HL-60 (cell line): Measurements from ENCODE around the gene DNAAF1.

Source experiments
- DNase-seq, 2 experiments: peaks; one replicate each; pipeline ENCODE4 v3.0.0-alpha.2; 2010 to 2020; ENCODE audit warnings: low read depth in 1 of 2, low spot score in 1 of 2
- H3K27ac ChIP-seq: fragments of 250-450 bp; sonication (Bioruptor Pico); replicated peaks from 2 replicates; pipeline ENCODE4 v1.5.1; 2020; ENCODE audit warnings: mild to moderate bottlenecking, moderate library complexity
- H3K27me3 ChIP-seq: fragments of 250-450 bp; sonication (Bioruptor Pico); 2 replicates; pipeline ENCODE4 v1.5.1; 2021; ENCODE audit warnings: mild to moderate bottlenecking, moderate library complexity; ENCODE audit not compliant: insufficient read depth, poor library complexity, severe bottlenecking
- H3K4me3 ChIP-seq: replicated peaks from 2 replicates; pipeline ENCODE4 v1.5.1; 2011; ENCODE audit warnings: mild to moderate bottlenecking, control low read depth, low read length; ENCODE audit not compliant: insufficient read depth
- GABPA ChIP-seq: IDR thresholded peaks from 2 replicates; pipeline ENCODE4 v1.6.1; 2012; ENCODE audit warnings: low read depth
- POLR2AphosphoS5 ChIP-seq: IDR thresholded peaks from 2 replicates; pipeline ENCODE4 v1.6.1; 2012; ENCODE audit warnings: low read depth
- SPI1 ChIP-seq: IDR thresholded peaks from 2 replicates; pipeline ENCODE4 v1.6.1; 2012; ENCODE audit warnings: low read depth, mild to moderate bottlenecking, borderline replicate concordance
- long read RNA-seq: library from polyadenylated mRNA; unstranded; transcript quantifications from one replicate; pipeline ENCODE4 v2.0.0, GENCODE V29; 2020
- TF ChIP-seq, protein P1 (sequence below): IDR thresholded peaks from 2 replicates; pipeline ENCODE4 v1.6.1; 2012; ENCODE audit warnings: low read depth; ENCODE audit not compliant: insufficient replicate concordance
- TF ChIP-seq, protein P2 (sequence below): IDR thresholded peaks from one replicate; pipeline ENCODE4 v1.5.1; 2011; ENCODE audit warnings: low read length, control low read depth, inconsistent platforms; ENCODE audit not compliant: insufficient read depth

DNAAF1 gene
- long read RNA-seq, partial matches to known transcripts: 0 of 1 reads
- long read RNA-seq, other reads (novel, unspliced or antisense): 1 of 1 reads

GRCh38 chr16:84144859-84145639, at the start of gene DNAAF1, which contains the start of gene HSDL1:
DNAAF1 (plus strand) TSS chr16:84145308; CDS start chr16:84145441, 133 bp downstream.
HSDL1 (minus strand) TSS chr16:84145177; CDS start chr16:84131321, 13,856 bp downstream.
- TF ChIP-seq, protein P1, sequence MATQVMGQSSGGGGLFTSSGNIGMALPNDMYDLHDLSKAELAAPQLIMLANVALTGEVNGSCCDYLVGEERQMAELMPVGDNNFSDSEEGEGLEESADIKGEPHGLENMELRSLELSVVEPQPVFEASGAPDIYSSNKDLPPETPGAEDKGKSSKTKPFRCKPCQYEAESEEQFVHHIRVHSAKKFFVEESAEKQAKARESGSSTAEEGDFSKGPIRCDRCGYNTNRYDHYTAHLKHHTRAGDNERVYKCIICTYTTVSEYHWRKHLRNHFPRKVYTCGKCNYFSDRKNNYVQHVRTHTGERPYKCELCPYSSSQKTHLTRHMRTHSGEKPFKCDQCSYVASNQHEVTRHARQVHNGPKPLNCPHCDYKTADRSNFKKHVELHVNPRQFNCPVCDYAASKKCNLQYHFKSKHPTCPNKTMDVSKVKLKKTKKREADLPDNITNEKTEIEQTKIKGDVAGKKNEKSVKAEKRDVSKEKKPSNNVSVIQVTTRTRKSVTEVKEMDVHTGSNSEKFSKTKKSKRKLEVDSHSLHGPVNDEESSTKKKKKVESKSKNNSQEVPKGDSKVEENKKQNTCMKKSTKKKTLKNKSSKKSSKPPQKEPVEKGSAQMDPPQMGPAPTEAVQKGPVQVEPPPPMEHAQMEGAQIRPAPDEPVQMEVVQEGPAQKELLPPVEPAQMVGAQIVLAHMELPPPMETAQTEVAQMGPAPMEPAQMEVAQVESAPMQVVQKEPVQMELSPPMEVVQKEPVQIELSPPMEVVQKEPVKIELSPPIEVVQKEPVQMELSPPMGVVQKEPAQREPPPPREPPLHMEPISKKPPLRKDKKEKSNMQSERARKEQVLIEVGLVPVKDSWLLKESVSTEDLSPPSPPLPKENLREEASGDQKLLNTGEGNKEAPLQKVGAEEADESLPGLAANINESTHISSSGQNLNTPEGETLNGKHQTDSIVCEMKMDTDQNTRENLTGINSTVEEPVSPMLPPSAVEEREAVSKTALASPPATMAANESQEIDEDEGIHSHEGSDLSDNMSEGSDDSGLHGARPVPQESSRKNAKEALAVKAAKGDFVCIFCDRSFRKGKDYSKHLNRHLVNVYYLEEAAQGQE: no peak
- TF ChIP-seq GABPA: no peak
- no peak for TF ChIP-seq POLR2AphosphoS5
- TF ChIP-seq SPI1: no peak
- TF ChIP-seq, protein P2, sequence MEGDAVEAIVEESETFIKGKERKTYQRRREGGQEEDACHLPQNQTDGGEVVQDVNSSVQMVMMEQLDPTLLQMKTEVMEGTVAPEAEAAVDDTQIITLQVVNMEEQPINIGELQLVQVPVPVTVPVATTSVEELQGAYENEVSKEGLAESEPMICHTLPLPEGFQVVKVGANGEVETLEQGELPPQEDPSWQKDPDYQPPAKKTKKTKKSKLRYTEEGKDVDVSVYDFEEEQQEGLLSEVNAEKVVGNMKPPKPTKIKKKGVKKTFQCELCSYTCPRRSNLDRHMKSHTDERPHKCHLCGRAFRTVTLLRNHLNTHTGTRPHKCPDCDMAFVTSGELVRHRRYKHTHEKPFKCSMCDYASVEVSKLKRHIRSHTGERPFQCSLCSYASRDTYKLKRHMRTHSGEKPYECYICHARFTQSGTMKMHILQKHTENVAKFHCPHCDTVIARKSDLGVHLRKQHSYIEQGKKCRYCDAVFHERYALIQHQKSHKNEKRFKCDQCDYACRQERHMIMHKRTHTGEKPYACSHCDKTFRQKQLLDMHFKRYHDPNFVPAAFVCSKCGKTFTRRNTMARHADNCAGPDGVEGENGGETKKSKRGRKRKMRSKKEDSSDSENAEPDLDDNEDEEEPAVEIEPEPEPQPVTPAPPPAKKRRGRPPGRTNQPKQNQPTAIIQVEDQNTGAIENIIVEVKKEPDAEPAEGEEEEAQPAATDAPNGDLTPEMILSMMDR: no peak
- H3K27me3 ChIP-seq: no peaks in the 10 kb centered on the region
- peak; percentile 71 to 83 for DNase-seq
- peak within 1 kb of the TSS; percentile 96 for H3K4me3 ChIP-seq
- peak within 1 kb of the TSS; percentile 60 for H3K27ac ChIP-seq

DNA sequence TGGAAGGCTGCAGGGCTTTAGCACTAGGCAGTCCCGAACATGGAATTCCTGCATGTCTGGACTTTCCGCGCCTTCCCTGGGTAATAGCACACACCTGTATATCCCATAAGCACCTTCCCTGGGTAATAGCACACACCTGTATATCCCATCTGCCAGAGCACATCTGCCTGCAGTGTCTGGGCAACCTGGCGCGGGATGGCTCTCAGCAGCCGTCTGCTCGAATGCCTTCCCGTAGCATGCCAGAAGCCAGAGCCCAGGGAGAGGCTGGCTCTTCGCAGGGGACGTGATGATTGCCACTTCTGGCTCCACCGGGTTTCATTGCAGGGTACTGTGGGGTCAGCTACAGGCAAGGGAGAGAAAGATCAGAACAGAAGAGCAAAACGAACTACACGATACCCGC, 49.6 kb upstream of the DNAAF1 start:
- Histone ChIP-seq H3K4me3 (no peak overlapping the region), H3K27me3 (no peaks in the 10 kb centered on the region), H3K27ac (no peak overlapping the region)
- no peak for TF ChIP-seq POLR2AphosphoS5
- TF ChIP-seq SPI1: no peak
- TF ChIP-seq, protein P1: no peak
- TF ChIP-seq GABPA: no peak
- TF ChIP-seq, protein P2: no peak
- no peak for DNase-seq

GRCh38 chr16:84096447-84097005, 48.6 kb upstream of the DNAAF1 start:
- Histone ChIP-seq H3K27ac (no peak overlapping the region), H3K27me3 (no peaks in the 10 kb centered on the region), H3K4me3 (no peak overlapping the region)
- no peak for DNase-seq
- no peak for TF ChIP-seq POLR2AphosphoS5
- TF ChIP-seq SPI1: no peak
- TF ChIP-seq, protein P2: no peak
- TF ChIP-seq GABPA: no peak
- TF ChIP-seq, protein P1: no peak
